Measurements from ENCODE around the gene RNF17. TPM values are rescaled to one million over a fixed set of nuclear protein-coding genes. Genes with fewer than 3 reads are reported as not detected.

The RNF17 gene
- total and polyA plus RNA-seq, 10 of the 15 experiments (the other 5 are each of a cell fraction or from before 2014, with no cell fraction given): not detected

DNA sequence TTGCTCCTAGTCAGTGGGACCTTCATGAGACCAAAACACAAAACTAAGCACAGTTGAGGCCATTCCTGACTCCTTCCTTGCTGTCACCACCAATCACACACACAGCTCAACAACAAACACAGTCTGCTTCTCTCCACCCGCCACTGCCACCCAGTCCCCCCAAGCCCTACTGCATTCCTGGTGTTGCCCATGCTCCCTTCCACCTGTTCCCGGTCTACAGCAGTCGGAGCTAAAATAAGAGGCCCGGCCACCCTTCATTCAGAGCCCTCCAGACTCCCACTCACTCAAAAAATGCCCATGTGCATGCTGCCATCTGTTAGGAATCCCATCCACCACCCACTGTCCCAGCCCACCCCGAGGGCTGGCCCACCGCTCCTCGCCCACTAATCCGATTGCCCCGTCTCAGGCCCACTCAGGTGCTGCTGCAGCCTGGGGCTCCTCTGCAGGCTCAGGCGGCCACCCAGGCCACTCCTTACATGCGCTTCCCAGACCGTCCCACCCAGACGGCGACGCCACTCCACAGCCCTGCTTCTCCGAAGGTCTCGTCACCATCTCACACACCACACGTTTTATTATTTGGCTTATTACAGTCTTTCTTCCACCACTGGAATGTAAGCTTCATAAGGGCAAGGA lies 127.6 kb downstream of the RNF17 start:
- intact Hi-C loops (cut with micrococcal nuclease; ENCODE audit: unreplicated experiment): no loop called here
- no peak for ATAC-seq
- 87% methylated on average over 18 of the region's 18 CpGs for WGBS (ENCODE audit: insufficient coverage, insufficient replicate concordance, low lambda C conversion rate, missing lambda C conversion rate)

More for the DNA sequence above, 127.6 kb downstream of the RNF17 start:
- FAIRE-seq (no peak), DNase-seq (ENCODE audit: low read depth, low spot score) (no peak)
- TF ChIP-seq SUZ12 (IDR thresholded peaks at IDR 0.05; ENCODE audit: unreplicated experiment) (no peak), CHD2 (IDR thresholded peaks at IDR 0.05; ENCODE audit: borderline replicate concordance, low read depth, low read length) (no peak), HDAC6 (IDR thresholded peaks at IDR 0.05; ENCODE audit: unreplicated experiment) (no peak), KLF5 (IDR thresholded peaks at IDR 0.05; ENCODE audit: partially characterized antibody) (no peak), CHD1 (IDR thresholded peaks at IDR 0.05; ENCODE audit: low read depth, low read length) (no peak), RB1 (IDR thresholded peaks at IDR 0.05; ENCODE audit: borderline replicate concordance) (no peak), SMC3 (IDR thresholded peaks at IDR 0.05; ENCODE audit: borderline replicate concordance, low read length) (no peak), STAT3 (IDR thresholded peaks at IDR 0.05; ENCODE audit: low read depth, low read length) (no peak), TBL1XR1 (IDR thresholded peaks at IDR 0.05; ENCODE audit: low read depth, low read length) (no peak), RBBP5 (conservative IDR thresholded peaks at IDR 0.05) (no peak), ZNF622 (IDR thresholded peaks at IDR 0.05) (no peak), HDGF (IDR thresholded peaks at IDR 0.05) (no peak)
- TF ChIP-seq, protein P1, sequence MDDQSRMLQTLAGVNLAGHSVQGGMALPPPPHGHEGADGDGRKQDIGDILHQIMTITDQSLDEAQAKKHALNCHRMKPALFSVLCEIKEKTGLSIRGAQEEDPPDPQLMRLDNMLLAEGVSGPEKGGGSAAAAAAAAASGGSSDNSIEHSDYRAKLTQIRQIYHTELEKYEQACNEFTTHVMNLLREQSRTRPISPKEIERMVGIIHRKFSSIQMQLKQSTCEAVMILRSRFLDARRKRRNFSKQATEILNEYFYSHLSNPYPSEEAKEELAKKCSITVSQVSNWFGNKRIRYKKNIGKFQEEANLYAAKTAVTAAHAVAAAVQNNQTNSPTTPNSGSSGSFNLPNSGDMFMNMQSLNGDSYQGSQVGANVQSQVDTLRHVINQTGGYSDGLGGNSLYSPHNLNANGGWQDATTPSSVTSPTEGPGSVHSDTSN (IDR thresholded peaks at IDR 0.05; ENCODE audit: insufficient replicate concordance, low read depth, low read length): no peak
- no peaks in the 10 kb centered on the region for H4K20me1 ChIP-seq (ENCODE audit: control insufficient read depth, insufficient read depth)
- H3K27ac ChIP-seq (ENCODE audit: control insufficient read depth, insufficient read depth): no peak overlapping the region
- POLR2A ChIA-PET: no interaction called here
- SMC1A ChIA-PET (ENCODE audit: uncharacterized antibody, unreplicated experiment): no interaction called here
- in situ Hi-C loops (cut with MboI): no loop called here
- H3K9ac ChIP-seq (ENCODE audit: control insufficient read depth, insufficient read depth, low read length): no peak overlapping the region
- peaks cover 20 to 21% of the 10 kb centered on the region in 2 experiments; a peak in 3 of 4 replicates for H3K36me3 ChIP-seq (ENCODE audit: control insufficient read depth in 2 of 2, insufficient read depth in 2 of 2, low read length in 1 of 2)
- H3K4me2 ChIP-seq (ENCODE audit: control insufficient read depth, insufficient read depth): no peak overlapping the region
- H3K4me3 ChIP-seq: no peak overlapping the region
- no peaks in the 10 kb centered on the region for H3K9me3 ChIP-seq (replicated peaks; ENCODE audit: control insufficient read depth, insufficient read depth, low read length)
- H3K79me2 ChIP-seq (ENCODE audit: control insufficient read depth, insufficient read depth, low read length): no peaks in the 10 kb centered on the region
- H3K27me3 ChIP-seq (replicated peaks in 1 of 2; ENCODE audit: control insufficient read depth in 2 of 2, insufficient read depth in 2 of 2, low read length in 1 of 2): no peaks in the 10 kb centered on the region
- RAD21 ChIA-PET (ENCODE audit: unreplicated experiment): no interaction called here
- CTCF ChIA-PET: no interaction called here
- BruUV-seq (replicated peaks): no TSS peak
- H2AFZ ChIP-seq (ENCODE audit: control insufficient read depth, low read depth, low read length): no peak overlapping the region
- peaks cover 10% of the 10 kb centered on the region for H3K4me1 ChIP-seq (ENCODE audit: control insufficient read depth, insufficient read depth, low read length)

Data from GM12878 (cell line).